ENCODE measurements around the gene RPTN. TPM values are rescaled to one million over a fixed set of nuclear protein-coding genes. Genes with fewer than 3 reads are reported as not detected.

The RPTN gene
- total RNA-seq, result under 0.01 TPM in 1 of 2 replicates, not detected in the other

GRCh38 chr1:152159144-152159543 lies at the start of gene RPTN:
RPTN (minus strand) TSS chr1:152159228; CDS start chr1:152157889, 1,339 bp downstream.

GRCh38 chr1:152115344-152115743 lies 43.7 kb downstream of the RPTN start, which contains the start of gene TCHH:
TCHH (minus strand) TSS chr1:152115444; CDS start chr1:152114080, 1,364 bp downstream.

Other genes starting within 250 kb of the RPTN start
- 5.4 and 5.5 TPM in 2 replicates for gene THEM4, start 249.7 kb downstream of the RPTN start, total RNA-seq
- 122 and 213 TPM in 2 replicates for gene S100A10, start 165.4 kb downstream of the RPTN start, total RNA-seq
- 16.2 and 19.0 TPM in 2 replicates for gene S100A11, start 122.2 kb downstream of the RPTN start, total RNA-seq
- gene TCHHL1, start 70.2 kb downstream of the RPTN start, total RNA-seq, result not detected in 2 replicates
- gene TCHH, start 43.8 kb downstream of the RPTN start, total RNA-seq, result under 0.01 and 0.06 TPM in 2 replicates
- gene HRNR, start 65.0 kb upstream of the RPTN start, total RNA-seq, result not detected in 2 replicates
- not detected in 2 replicates for gene FLG, start 166.0 kb upstream of the RPTN start, total RNA-seq
- gene FLG2, start 200.8 kb upstream of the RPTN start, total RNA-seq, result not detected in 2 replicates

All from bladder microvascular endothelial cell (primary cell).